ENCODE measurements around the gene EFCAB6. TPM values are rescaled to one million over a fixed set of nuclear protein-coding genes. Genes with fewer than 3 reads are reported as not detected.

EFCAB6 gene
- total and polyA plus RNA-seq, 9 of the 15 experiments (the other 6 are each of a cell fraction or from before 2014, with no cell fraction given), result 0.06 TPM; not detected in 8

DNA sequence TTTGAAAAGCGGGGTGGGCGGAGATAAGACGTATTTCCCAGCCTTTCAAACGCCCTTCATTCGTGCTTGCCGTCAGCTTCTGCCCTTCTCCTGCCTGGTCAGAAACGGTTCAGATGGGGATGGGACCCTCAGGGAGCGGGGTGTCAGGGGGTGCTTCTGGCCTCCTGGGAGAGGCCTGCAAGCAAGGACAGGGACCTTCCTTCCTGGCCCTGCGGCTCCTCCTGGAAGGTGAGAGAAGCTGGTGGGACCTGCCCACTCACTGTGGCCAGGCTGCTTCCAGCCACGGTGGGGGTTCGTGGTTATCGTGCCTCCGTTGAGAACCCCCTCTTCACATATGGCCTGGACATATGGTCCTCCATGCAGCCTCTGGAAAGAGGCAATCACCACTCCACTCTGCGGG, 295.7 kb downstream of the EFCAB6 start:
- intact Hi-C loops (cut with micrococcal nuclease), result no loop called here
- ChIA-PET POLR2A (no interaction called here), CTCF (ENCODE audit: low intra/inter-chr PET ratio) (no interaction called here)
- no peak overlapping the region for H3K4me3 ChIP-seq
- H3K79me2 ChIP-seq (ENCODE audit: control insufficient read depth, insufficient read depth, low read length), result no peaks in the 10 kb centered on the region
- H3K9me3 ChIP-seq (replicated peaks; ENCODE audit: control insufficient read depth, insufficient read depth, low read depth, low read length), result no peaks in the 10 kb centered on the region
- no peak for FAIRE-seq
- DNase-seq (ENCODE audit: extremely low read depth in 1 of 4, low spot score in 3 of 4), result no peak
- no peaks in the 10 kb centered on the region for H3K4me1 ChIP-seq (replicated peaks in 1 of 2; ENCODE audit: control insufficient read depth in 2 of 2, insufficient read depth in 2 of 2, low read length in 2 of 2)
- no peak overlapping the region for H3K27ac ChIP-seq (ENCODE audit: extremely low read depth, low read depth, low read length)
- no peak overlapping the region for H3K9ac ChIP-seq (ENCODE audit: insufficient read depth in 1 of 2, low read depth in 2 of 2, low read length in 2 of 2)
- 2% methylated on average over 11 of the region's 14 CpGs for WGBS (ENCODE audit: insufficient coverage, low coverage, missing lambda C conversion rate)
- no peaks in the 10 kb centered on the region for H3K9me1 ChIP-seq (ENCODE audit: control insufficient read depth, insufficient read depth, low read length)
- no peaks in the 10 kb centered on the region for H4K20me1 ChIP-seq (replicated peaks; ENCODE audit: control insufficient read depth, insufficient read depth, low read length)
- H3K27me3 ChIP-seq (ENCODE audit: control insufficient read depth in 2 of 2, insufficient read depth in 2 of 2, low read length in 2 of 2), result no peaks in the 10 kb centered on the region; a peak in 1 of 5 replicates
- TF ChIP-seq THRAP3 (IDR thresholded peaks at IDR 0.05; ENCODE audit: borderline replicate concordance) (no peak), XRCC4 (IDR thresholded peaks at IDR 0.05; ENCODE audit: extremely low read depth, insufficient read depth, insufficient read length) (no peak), RBM17 (IDR thresholded peaks at IDR 0.05; ENCODE audit: borderline replicate concordance, low read depth, low read length) (no peak), SMC3 (conservative IDR thresholded peaks at IDR 0.05; ENCODE audit: insufficient read depth, low read depth, low read length) (no peak), KAT7 (CRISPR knock-in tag; IDR thresholded peaks at IDR 0.05; ENCODE audit: borderline replicate concordance) (no peak), SP2 (IDR thresholded peaks at IDR 0.05; ENCODE audit: extremely low read depth, low read depth, low read length, poor library complexity, severe bottlenecking) (no peak), ZBTB7A (IDR thresholded peaks at IDR 0.05; ENCODE audit: borderline replicate concordance, control insufficient read depth, low read depth, low read length) (no peak), JUND (IDR thresholded peaks at IDR 0.05; ENCODE audit: borderline replicate concordance, low read depth, low read length) (no peak), JUND (tag; IDR thresholded peaks at IDR 0.05; ENCODE audit: borderline replicate concordance, low read depth, low read length) (no peak), ZNF324 (CRISPR knock-in tag; IDR thresholded peaks at IDR 0.05) (no peak), ZNF354B (CRISPR knock-in tag; IDR thresholded peaks at IDR 0.05) (no peak), MCM7 (IDR thresholded peaks at IDR 0.05) (no peak)
- TF ChIP-seq, protein P1, sequence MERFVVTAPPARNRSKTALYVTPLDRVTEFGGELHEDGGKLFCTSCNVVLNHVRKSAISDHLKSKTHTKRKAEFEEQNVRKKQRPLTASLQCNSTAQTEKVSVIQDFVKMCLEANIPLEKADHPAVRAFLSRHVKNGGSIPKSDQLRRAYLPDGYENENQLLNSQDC (CRISPR knock-in tag; IDR thresholded peaks at IDR 0.05), result no peak
- TF ChIP-seq, protein P2, sequence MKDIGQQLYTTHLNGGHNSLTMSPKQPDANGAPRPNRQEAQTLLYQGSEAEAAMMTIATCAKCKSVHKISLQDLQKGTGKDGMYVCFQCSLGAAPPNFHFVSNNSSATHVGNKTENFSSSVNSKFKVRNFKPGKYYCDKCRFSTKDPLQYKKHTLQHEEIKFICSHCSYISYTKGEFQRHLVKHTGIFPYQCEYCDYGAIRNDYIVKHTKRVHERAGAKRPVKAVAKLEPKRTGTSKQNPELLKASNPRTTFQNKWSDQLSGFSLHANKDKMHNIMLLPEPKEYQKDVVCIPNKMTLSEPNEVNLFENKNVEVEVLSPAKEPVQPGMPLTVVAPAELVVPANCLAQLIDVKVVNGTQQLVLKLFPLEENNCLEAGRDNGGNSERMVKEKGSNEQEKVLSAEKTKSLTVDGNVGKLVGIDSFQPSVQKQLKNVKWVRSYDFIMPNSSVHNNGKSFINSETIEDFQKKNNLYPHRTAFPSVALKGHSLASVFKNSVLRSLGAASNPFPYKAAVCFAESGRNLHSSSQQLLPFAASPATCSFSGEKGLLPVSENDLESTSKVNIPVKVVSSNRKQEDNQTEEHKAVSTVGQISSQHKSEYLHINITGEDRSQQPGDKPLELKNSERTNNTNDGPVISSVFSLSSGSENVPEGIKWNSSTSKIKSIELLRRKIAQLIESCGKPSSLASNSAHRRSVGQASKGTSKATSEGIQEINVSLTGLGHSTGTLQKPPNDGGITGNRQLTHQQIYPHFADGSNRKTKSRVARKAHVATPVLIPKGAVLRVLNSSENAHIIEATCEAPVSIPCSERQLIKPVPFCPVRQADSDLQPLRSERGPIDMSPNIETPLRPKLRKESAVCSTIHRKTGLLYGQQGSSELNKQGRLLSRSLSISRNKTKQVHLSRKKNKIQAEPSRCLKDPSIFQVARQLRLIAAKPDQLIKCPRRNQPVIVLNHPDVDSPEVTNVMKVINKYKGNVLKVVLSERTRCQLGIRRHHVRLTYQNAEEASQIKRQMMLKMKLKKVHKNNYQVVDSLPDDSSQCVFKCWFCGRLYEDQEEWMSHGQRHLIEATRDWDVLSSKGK (CRISPR knock-in tag; IDR thresholded peaks at IDR 0.05), result no peak
- TF ChIP-seq, protein P3, sequence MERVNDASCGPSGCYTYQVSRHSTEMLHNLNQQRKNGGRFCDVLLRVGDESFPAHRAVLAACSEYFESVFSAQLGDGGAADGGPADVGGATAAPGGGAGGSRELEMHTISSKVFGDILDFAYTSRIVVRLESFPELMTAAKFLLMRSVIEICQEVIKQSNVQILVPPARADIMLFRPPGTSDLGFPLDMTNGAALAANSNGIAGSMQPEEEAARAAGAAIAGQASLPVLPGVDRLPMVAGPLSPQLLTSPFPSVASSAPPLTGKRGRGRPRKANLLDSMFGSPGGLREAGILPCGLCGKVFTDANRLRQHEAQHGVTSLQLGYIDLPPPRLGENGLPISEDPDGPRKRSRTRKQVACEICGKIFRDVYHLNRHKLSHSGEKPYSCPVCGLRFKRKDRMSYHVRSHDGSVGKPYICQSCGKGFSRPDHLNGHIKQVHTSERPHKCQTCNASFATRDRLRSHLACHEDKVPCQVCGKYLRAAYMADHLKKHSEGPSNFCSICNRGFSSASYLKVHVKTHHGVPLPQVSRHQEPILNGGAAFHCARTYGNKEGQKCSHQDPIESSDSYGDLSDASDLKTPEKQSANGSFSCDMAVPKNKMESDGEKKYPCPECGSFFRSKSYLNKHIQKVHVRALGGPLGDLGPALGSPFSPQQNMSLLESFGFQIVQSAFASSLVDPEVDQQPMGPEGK (CRISPR knock-in tag; IDR thresholded peaks at IDR 0.05; ENCODE audit: borderline replicate concordance), result no peak
- TF ChIP-seq, protein P4, sequence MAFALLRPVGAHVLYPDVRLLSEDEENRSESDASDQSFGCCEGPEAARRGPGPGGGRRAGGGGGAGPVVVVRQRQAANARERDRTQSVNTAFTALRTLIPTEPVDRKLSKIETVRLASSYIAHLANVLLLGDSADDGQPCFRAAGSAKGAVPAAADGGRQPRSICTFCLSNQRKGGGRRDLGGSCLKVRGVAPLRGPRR (CRISPR knock-in tag; IDR thresholded peaks at IDR 0.05), result no peak
- no peak overlapping the region for H2AFZ ChIP-seq (ENCODE audit: low read depth, low read length)
- no TSS peak for BruUV-seq (replicated peaks)
- in situ Hi-C loops (cut with MboI), result no loop called here
- H3K4me2 ChIP-seq (ENCODE audit: insufficient read depth, low read length), result no peak overlapping the region
- ATAC-seq, result no peak
- H3K36me3 ChIP-seq (ENCODE audit: control insufficient read depth, insufficient read depth, low read length), result no peaks in the 10 kb centered on the region

Data from K562 (cell line).